Measurements from ENCODE around the gene GLB1L2.

GLB1L2 gene

GRCh38 chr11:134410766-134411165 lies 79.0 kb downstream of the GLB1L2 start:
- ChIA-PET CTCF (interaction anchor here (0.6 kb wide), 1 partner anchor 315 kb away, joined by 3 read pairs; no protein-coding TSS in a partner anchor), POLR2A (no interaction called here)
- DNase-seq (ENCODE audit: extremely low spot score): no peak
- TF ChIP-seq LEF1 (IDR thresholded peaks at IDR 0.05; ENCODE audit: borderline replicate concordance) (no peak), FOXK2 (IDR thresholded peaks at IDR 0.05) (no peak), L3MBTL2 (conservative IDR thresholded peaks at IDR 0.05) (no peak), ZNF384 (IDR thresholded peaks at IDR 0.05) (no peak), FOXA1 (IDR thresholded peaks at IDR 0.05) (no peak), ELF4 (IDR thresholded peaks at IDR 0.05) (no peak), HDGF (IDR thresholded peaks at IDR 0.05; ENCODE audit: borderline replicate concordance) (no peak), SP1 (IDR thresholded peaks at IDR 0.05) (no peak)

GRCh38 chr11:134412203-134413042 lies 80.6 kb downstream of the GLB1L2 start, which contains the start of gene B3GAT1:
TSS of gene B3GAT1 (minus strand) at chr11:134412242. CDS start at chr11:134387659, 24,583 bp downstream.
- TF ChIP-seq ARNT (IDR thresholded peaks at IDR 0.05) (no peak), SP1 (IDR thresholded peaks at IDR 0.05) (no peak), HDGF (IDR thresholded peaks at IDR 0.05; ENCODE audit: borderline replicate concordance) (no peak), FOXM1 (IDR thresholded peaks at IDR 0.05; ENCODE audit: borderline replicate concordance) (no peak), FOXK2 (IDR thresholded peaks at IDR 0.05) (no peak), ELF4 (IDR thresholded peaks at IDR 0.05) (no peak), ZNF384 (IDR thresholded peaks at IDR 0.05) (no peak), BHLHE40 (IDR thresholded peaks at IDR 0.05; ENCODE audit: borderline replicate concordance) (no peak), CTBP1 (IDR thresholded peaks at IDR 0.05; ENCODE audit: borderline replicate concordance) (no peak), PKNOX1 (IDR thresholded peaks at IDR 0.05) (no peak), SUZ12 (IDR thresholded peaks at IDR 0.05) (no peak), LEF1 (IDR thresholded peaks at IDR 0.05; ENCODE audit: borderline replicate concordance) (no peak), NFRKB (IDR thresholded peaks at IDR 0.05) (no peak), FOXA1 (IDR thresholded peaks at IDR 0.05) (no peak), TARDBP (IDR thresholded peaks at IDR 0.05) (no peak), L3MBTL2 (conservative IDR thresholded peaks at IDR 0.05) (no peak)
- DNase-seq (ENCODE audit: extremely low spot score): peak; percentile 54
- CTCF ChIA-PET: no interaction called here
- POLR2A ChIA-PET: no interaction called here

- CTCF ChIA-PET: no interaction called here
- TF ChIP-seq FOXK2 (IDR thresholded peaks at IDR 0.05): no peak
- no peak for TF ChIP-seq ZNF384 (IDR thresholded peaks at IDR 0.05)
- no peak for TF ChIP-seq SP1 (IDR thresholded peaks at IDR 0.05)
- TF ChIP-seq TARDBP (IDR thresholded peaks at IDR 0.05): no peak
- no peak for TF ChIP-seq HDGF (IDR thresholded peaks at IDR 0.05; ENCODE audit: borderline replicate concordance)
- TF ChIP-seq LEF1 (IDR thresholded peaks at IDR 0.05; ENCODE audit: borderline replicate concordance): no peak
- no peak for TF ChIP-seq FOXM1 (IDR thresholded peaks at IDR 0.05; ENCODE audit: borderline replicate concordance)
- TF ChIP-seq L3MBTL2 (conservative IDR thresholded peaks at IDR 0.05): no peak
- TF ChIP-seq SUZ12 (IDR thresholded peaks at IDR 0.05): no peak
Observed at GRCh38 chr11:134413043-134413825, 81.4 kb downstream of the GLB1L2 start.

GRCh38 chr11:134413826-134414731 lies 82.3 kb downstream of the GLB1L2 start:
- CTCF ChIA-PET: no interaction called here
- POLR2A ChIA-PET: no interaction called here
- no peak for TF ChIP-seq SP1 (IDR thresholded peaks at IDR 0.05)
- TF ChIP-seq FOXK2 (IDR thresholded peaks at IDR 0.05): no peak
- no peak for TF ChIP-seq NFRKB (IDR thresholded peaks at IDR 0.05)
- TF ChIP-seq SUZ12 (IDR thresholded peaks at IDR 0.05): no peak
- TF ChIP-seq L3MBTL2 (conservative IDR thresholded peaks at IDR 0.05): no peak
- no peak for TF ChIP-seq LEF1 (IDR thresholded peaks at IDR 0.05; ENCODE audit: borderline replicate concordance)

More at GRCh38 chr11:134413043-134413825, 81.4 kb downstream of the GLB1L2 start:
- POLR2A ChIA-PET: no interaction called here
- no peak for DNase-seq (ENCODE audit: extremely low spot score)

GRCh38 chr11:134414766-134415765 lies 83.3 kb downstream of the GLB1L2 start:
- no peak for DNase-seq (ENCODE audit: extremely low spot score)
- CTCF ChIA-PET: no interaction called here
- POLR2A ChIA-PET: no interaction called here
- TF ChIP-seq BHLHE40 (IDR thresholded peaks at IDR 0.05; ENCODE audit: borderline replicate concordance) (no peak), ARNT (IDR thresholded peaks at IDR 0.05) (no peak), SUZ12 (IDR thresholded peaks at IDR 0.05) (no peak), TARDBP (IDR thresholded peaks at IDR 0.05) (no peak), CTBP1 (IDR thresholded peaks at IDR 0.05; ENCODE audit: borderline replicate concordance) (no peak), LEF1 (IDR thresholded peaks at IDR 0.05; ENCODE audit: borderline replicate concordance) (no peak), NFRKB (IDR thresholded peaks at IDR 0.05) (no peak), FOXK2 (IDR thresholded peaks at IDR 0.05) (no peak), L3MBTL2 (conservative IDR thresholded peaks at IDR 0.05) (no peak), ZNF384 (IDR thresholded peaks at IDR 0.05) (no peak), SP1 (IDR thresholded peaks at IDR 0.05) (no peak), PKNOX1 (IDR thresholded peaks at IDR 0.05) (no peak), HDGF (IDR thresholded peaks at IDR 0.05; ENCODE audit: borderline replicate concordance) (no peak), FOXM1 (IDR thresholded peaks at IDR 0.05; ENCODE audit: borderline replicate concordance) (no peak), FOXA1 (IDR thresholded peaks at IDR 0.05) (no peak), ELF4 (IDR thresholded peaks at IDR 0.05) (no peak)

More at GRCh38 chr11:134413826-134414731, 82.3 kb downstream of the GLB1L2 start:
- no peak for DNase-seq (ENCODE audit: extremely low spot score)
